Spleen (tissue), 11 donors: ENCODE data around the gene COL5A1. TPM values are rescaled to one million over a fixed set of nuclear protein-coding genes. Genes with fewer than 3 reads are reported as not detected.

Experiments used
- DNase-seq: peaks from one replicate; pipeline ENCODE4 v3.0.0-alpha.2; 2020
- H3K27ac ChIP-seq, 8 donors: fragments of 200-600 bp; sonication (generic) in 7 of 8; 1 replicate in 4 of 8; 2 replicates in 4 of 8; pipeline versions ENCODE4 v1.5.0 to v1.8.0; 2016 to 2021; ENCODE audit warnings: inconsistent platforms in 4 of 8, mild to moderate bottlenecking in 4 of 8, moderate library complexity in 1 of 8
- H3K27me3 ChIP-seq, 7 donors: fragments of 200-600 bp; sonication (generic) in 6 of 7; replicated peaks in 1 of 7; 1 replicate in 4 of 7; 2 replicates in 3 of 7; pipeline versions ENCODE4 v1.5.0 to v1.8.0; 2016 to 2021; ENCODE audit warnings: inconsistent platforms in 3 of 7, mild to moderate bottlenecking in 1 of 7
- H3K36me3 ChIP-seq, 6 donors: fragments of 200-600 bp; sonication (generic) in 5 of 6; 1 replicate in 4 of 6; 2 replicates in 2 of 6; pipeline versions ENCODE4 v1.5.0 to v1.8.0; 2016 to 2021; ENCODE audit warnings: inconsistent platforms in 2 of 6
- H3K4me1 ChIP-seq, 6 donors: fragments of 200-600 bp; sonication (generic) in 5 of 6; 1 replicate in 3 of 6; 2 replicates in 3 of 6; pipeline versions ENCODE4 v1.5.0 to v1.8.0; 2016 to 2021; ENCODE audit warnings: inconsistent platforms in 3 of 6
- H3K4me3 ChIP-seq, 8 donors: fragments of 200-600 bp; sonication (generic) in 7 of 8; 1 replicate in 4 of 8; 2 replicates in 4 of 8; pipeline versions ENCODE4 v1.5.0 to v1.8.0; 2016 to 2021; ENCODE audit warnings: inconsistent platforms in 4 of 8, mild to moderate bottlenecking in 4 of 8, moderate library complexity in 2 of 8
- H3K9me3 ChIP-seq, 8 donors: fragments of 200-600 bp; sonication (generic) in 7 of 8; 1 replicate in 4 of 8; 2 replicates in 4 of 8; pipeline versions ENCODE4 v1.5.0 to v1.8.0; 2016 to 2021; ENCODE audit warnings: inconsistent platforms in 4 of 8
- CTCF ChIP-seq, 11 experiments: fragments of 200-600 bp in 7 of 11; fragments of 450-650 bp in 4 of 11; sonication (generic) in 4 of 11; IDR thresholded peaks in 8 of 11; conservative IDR thresholded peaks in 3 of 11; 1 replicate in 7 of 11; 2 replicates in 4 of 11; pipeline versions ENCODE4 v1.4.0 to v1.8.0; 2016 to 2021; ENCODE audit warnings: antibody characterized with exemption in 11 of 11, inconsistent platforms in 4 of 11, mild to moderate bottlenecking in 1 of 11
- POLR2A ChIP-seq, 3 donors: fragments of 450-650 bp; IDR thresholded peaks; one replicate each; pipeline ENCODE4 v1.5.1; 2017; ENCODE audit warnings: antibody characterized with exemption in 3 of 3, mild to moderate bottlenecking in 1 of 3
- POLR2AphosphoS5 ChIP-seq, 3 donors: sonication (generic); formaldehyde crosslinking; IDR thresholded peaks; one replicate each; pipeline ENCODE4 v1.5.1; 2017; ENCODE audit warnings: antibody characterized with exemption in 3 of 3
- WGBS, 5 donors: extraction: QIAGEN DNeasy Blood & Tissue Kit in 3 of 5; methylation state at CpG; one replicate each; pipeline versions ENCODE4 v1.1.5 to v1.1.7; 2013 to 2018; 5-methylcytosine and 5-hydroxymethylcytosine counted together
- intact Hi-C: fragments of 100-400 bp; cut with DNase I; formaldehyde crosslinking; loops from one replicate; pipeline ENCODE4 v1.15.0; 2023; ENCODE audit warnings: low total_unique reads
- polyA plus RNA-seq, 3 donors: library from polyadenylated mRNA; stranded (reverse); fragments of 200-250 nt; gene quantifications; one replicate each; pipeline ENCODE4 v1.2.1, GENCODE V29; 2013
- total RNA-seq, 7 donors: library from RNA; depleted of rRNA in 3 of 7; stranded (reverse); fragments of >200 nt in 3 of 7; fragmentation: NEBNext Ultra II Directional in 4 of 7; extraction: Animal tissue kit (Norgen Biotek cat#: 25700) in 4 of 7; gene quantifications; one replicate each; pipeline versions ENCODE4 v1.1.0 to v1.2.1, GENCODE V29; 2016 to 2021
- donor health status: healthy with polysubstance abuse.
- donor health status: DM: no; HTN: no; CAD: no; lungs with moderate emphysema.
- donor health status: DM: no; HTN: no; CAD: no.
- donor health status: Bipolar disorder and iron deficiency.
- donor health status: healthy.
- donor health status: DM: no; HTN: no; CAD: no.
- donor health status: DM: yes; HTN: yes; CAD: no.

COL5A1 gene
- total and polyA plus RNA-seq, 10 donors: 2.6 to 50.6 (median 23.7) TPM

DNA sequence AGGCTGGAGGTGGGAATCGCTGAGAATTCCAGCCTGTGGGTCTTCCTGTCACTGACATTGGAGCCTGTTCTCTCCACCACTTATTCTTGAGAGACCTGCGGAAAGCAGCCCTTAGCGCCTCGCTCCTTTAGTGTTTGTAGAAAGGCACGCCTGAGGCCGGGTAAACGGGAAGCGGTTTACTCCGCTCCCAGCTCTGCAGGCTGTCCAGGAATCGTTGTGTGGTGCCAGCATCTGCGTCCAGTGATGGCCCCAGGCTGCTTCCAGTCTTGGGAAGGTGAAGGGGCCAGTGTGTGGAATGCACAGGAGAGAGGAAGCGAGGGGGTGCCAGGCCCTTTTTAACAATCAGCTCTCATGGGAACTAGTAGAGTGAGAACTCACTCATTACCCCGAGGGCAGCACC is 194.4 kb downstream of the COL5A1 start:
- no peak for TF ChIP-seq POLR2AphosphoS5 (IDR thresholded peaks at IDR 0.05)
- TF ChIP-seq POLR2A (IDR thresholded peaks at IDR 0.05): no peak
- TF ChIP-seq CTCF (IDR thresholded peaks at IDR 0.05 in 8 of 11, conservative IDR thresholded peaks at IDR 0.05 in 3 of 11): no peak
- Histone ChIP-seq H3K4me3 (no peak overlapping the region), H3K27ac (no peak overlapping the region), H3K36me3 (peaks cover 0 to 56% (median 0%) of the 10 kb centered on the region in 6 donors), H3K27me3 (no peaks in the 10 kb centered on the region), H3K4me1 (no peaks in the 10 kb centered on the region), H3K9me3 (no peaks in the 10 kb centered on the region)
- DNase-seq: no peak
- WGBS, 5 donors: 82 to 93% (median 89%) methylated on average over 11 to 13 of the region's 13 CpGs
- intact Hi-C loops: no loop called here

GRCh38 chr9:134836406-134836970 is 194.9 kb downstream of the COL5A1 start:
- intact Hi-C loops: no loop called here
- no peaks in the 10 kb centered on the region for H3K9me3 ChIP-seq
- no peak overlapping the region for H3K27ac ChIP-seq
- H3K27me3 ChIP-seq: no peaks in the 10 kb centered on the region
- H3K36me3 ChIP-seq: peaks cover 0 to 51% (median 0%) of the 10 kb centered on the region in 6 donors
- WGBS, 5 donors: 89 to 94% (median 91%) methylated on average over 14 to 19 of the region's 19 CpGs
- H3K4me1 ChIP-seq: no peaks in the 10 kb centered on the region
- no peak for DNase-seq
- no peak overlapping the region for H3K4me3 ChIP-seq
- TF ChIP-seq POLR2A (IDR thresholded peaks at IDR 0.05) (no peak), POLR2AphosphoS5 (IDR thresholded peaks at IDR 0.05) (no peak), CTCF (IDR thresholded peaks at IDR 0.05 in 8 of 11, conservative IDR thresholded peaks at IDR 0.05 in 3 of 11) (no peak)

GRCh38 chr9:134837529-134837928 is 195.9 kb downstream of the COL5A1 start:
- H3K36me3 ChIP-seq: peaks cover 0 to 55% (median 0%) of the 10 kb centered on the region in 6 donors
- intact Hi-C loops: no loop called here
- no peak overlapping the region for H3K27ac ChIP-seq
- no peaks in the 10 kb centered on the region for H3K9me3 ChIP-seq
- WGBS, 5 donors: 89 to 94% (median 91%) methylated on average over 12 of the region's 12 CpGs
- H3K4me1 ChIP-seq: peaks cover 0 to under 1% (median 0%) of the 10 kb centered on the region in 6 donors
- H3K27me3 ChIP-seq: no peaks in the 10 kb centered on the region
- DNase-seq: no peak
- no peak overlapping the region for H3K4me3 ChIP-seq
- TF ChIP-seq CTCF (IDR thresholded peaks at IDR 0.05 in 8 of 11, conservative IDR thresholded peaks at IDR 0.05 in 3 of 11): no peak
- no peak for TF ChIP-seq POLR2AphosphoS5 (IDR thresholded peaks at IDR 0.05)
- no peak for TF ChIP-seq POLR2A (IDR thresholded peaks at IDR 0.05)

GRCh38 chr9:134838651-134839454 is 197.2 kb downstream of the COL5A1 start:
- intact Hi-C loops: no loop called here
- Histone ChIP-seq H3K9me3 (no peaks in the 10 kb centered on the region), H3K4me1 (peaks cover 0 to 5% (median 0%) of the 10 kb centered on the region in 6 donors), H3K27ac (no peak overlapping the region), H3K27me3 (no peaks in the 10 kb centered on the region), H3K36me3 (peaks cover 0 to 59% (median 0%) of the 10 kb centered on the region in 6 donors), H3K4me3 (no peak overlapping the region)
- TF ChIP-seq CTCF (IDR thresholded peaks at IDR 0.05 in 8 of 11, conservative IDR thresholded peaks at IDR 0.05 in 3 of 11) (no peak), POLR2A (IDR thresholded peaks at IDR 0.05) (no peak), POLR2AphosphoS5 (IDR thresholded peaks at IDR 0.05) (no peak)
- WGBS, 5 donors: 83 to 94% (median 90%) methylated on average over 33 to 34 of the region's 34 CpGs
- no peak for DNase-seq
